ENCODE results near the gene JAKMIP2.
"Not testable (repeated sequence)": the region's sequence is repeated elsewhere in the genome, so short reads cannot be mapped to it uniquely, and the experiment has no call there.

DNA sequence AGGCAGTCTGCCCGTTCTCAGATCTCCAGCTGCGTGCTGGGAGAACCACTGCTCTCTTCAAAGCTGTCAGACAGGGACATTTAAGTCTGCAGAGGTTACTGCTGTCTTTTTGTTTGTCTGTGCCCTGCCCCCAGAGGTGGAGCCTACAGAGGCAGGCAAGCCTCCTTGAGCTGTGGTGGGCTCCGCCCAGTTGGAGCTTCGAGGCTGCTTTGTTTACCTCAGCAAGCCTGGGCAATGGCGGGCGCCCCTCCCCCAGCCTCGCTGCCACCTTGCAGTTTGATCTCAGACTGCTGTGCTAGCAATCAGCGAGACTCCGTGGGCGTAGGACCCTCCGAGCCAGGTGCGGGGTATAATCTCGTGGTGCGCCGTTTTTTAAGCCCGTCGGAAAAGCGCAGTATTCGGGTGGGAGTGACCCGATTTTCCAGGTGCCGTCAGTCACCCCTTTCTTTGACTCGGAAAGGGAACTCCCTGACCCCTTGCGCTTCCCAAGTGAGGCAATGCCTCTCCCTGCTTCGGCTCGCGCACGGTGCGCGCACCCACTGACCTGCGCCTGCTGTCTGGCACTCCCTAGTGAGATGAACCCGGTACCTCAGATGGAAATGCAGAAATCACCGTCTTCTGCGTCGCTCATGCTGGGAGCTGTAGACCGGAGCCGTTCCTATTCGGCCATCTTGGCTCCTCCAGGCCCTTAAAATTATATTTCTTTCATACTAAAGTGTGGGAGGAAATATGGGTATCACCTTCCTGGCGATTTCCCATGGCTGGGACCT is 61.2 kb downstream of the JAKMIP2 start:
- TF ChIP-seq POLR2A (IDR thresholded peaks at IDR 0.05) = not testable (repeated sequence)
- TF ChIP-seq, protein P1, sequence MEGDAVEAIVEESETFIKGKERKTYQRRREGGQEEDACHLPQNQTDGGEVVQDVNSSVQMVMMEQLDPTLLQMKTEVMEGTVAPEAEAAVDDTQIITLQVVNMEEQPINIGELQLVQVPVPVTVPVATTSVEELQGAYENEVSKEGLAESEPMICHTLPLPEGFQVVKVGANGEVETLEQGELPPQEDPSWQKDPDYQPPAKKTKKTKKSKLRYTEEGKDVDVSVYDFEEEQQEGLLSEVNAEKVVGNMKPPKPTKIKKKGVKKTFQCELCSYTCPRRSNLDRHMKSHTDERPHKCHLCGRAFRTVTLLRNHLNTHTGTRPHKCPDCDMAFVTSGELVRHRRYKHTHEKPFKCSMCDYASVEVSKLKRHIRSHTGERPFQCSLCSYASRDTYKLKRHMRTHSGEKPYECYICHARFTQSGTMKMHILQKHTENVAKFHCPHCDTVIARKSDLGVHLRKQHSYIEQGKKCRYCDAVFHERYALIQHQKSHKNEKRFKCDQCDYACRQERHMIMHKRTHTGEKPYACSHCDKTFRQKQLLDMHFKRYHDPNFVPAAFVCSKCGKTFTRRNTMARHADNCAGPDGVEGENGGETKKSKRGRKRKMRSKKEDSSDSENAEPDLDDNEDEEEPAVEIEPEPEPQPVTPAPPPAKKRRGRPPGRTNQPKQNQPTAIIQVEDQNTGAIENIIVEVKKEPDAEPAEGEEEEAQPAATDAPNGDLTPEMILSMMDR (IDR thresholded peaks at IDR 0.05) = not testable (repeated sequence)

All from Peyer's patch (tissue), 4 donors.